C4-2B (cell line): ENCODE data around the gene S100Z.

Experiments used
- ZFX ChIP-seq: fragments of 450-650 bp; IDR thresholded peaks from 2 replicates; pipeline ENCODE4 v1.6.1; 2017
- TF ChIP-seq, protein P1 (sequence below): fragments of 450-650 bp; conservative IDR thresholded peaks from 2 replicates; pipeline ENCODE4 v1.5.1; 2017; ENCODE audit warnings: mild to moderate bottlenecking

DNA sequence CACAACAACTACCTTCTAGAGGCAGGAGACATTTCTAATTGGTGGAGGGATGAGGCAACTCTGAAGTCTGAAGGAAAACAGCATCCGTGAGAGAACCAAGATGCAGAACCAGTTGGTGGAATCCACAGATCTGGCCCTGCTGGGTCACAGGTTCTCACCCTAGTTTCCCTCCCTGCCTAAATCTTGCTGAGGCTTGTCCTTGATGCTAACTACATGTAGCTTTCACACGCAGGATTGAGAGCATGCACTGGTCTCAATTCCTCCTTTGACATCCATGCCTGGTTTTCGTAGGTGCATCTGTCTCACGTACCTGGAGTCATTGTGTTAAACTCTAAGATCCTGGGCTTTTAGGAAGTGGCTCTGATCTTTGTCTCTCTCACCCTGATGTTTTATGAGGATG is 40.7 kb upstream of the S100Z start:
- TF ChIP-seq, protein P1, sequence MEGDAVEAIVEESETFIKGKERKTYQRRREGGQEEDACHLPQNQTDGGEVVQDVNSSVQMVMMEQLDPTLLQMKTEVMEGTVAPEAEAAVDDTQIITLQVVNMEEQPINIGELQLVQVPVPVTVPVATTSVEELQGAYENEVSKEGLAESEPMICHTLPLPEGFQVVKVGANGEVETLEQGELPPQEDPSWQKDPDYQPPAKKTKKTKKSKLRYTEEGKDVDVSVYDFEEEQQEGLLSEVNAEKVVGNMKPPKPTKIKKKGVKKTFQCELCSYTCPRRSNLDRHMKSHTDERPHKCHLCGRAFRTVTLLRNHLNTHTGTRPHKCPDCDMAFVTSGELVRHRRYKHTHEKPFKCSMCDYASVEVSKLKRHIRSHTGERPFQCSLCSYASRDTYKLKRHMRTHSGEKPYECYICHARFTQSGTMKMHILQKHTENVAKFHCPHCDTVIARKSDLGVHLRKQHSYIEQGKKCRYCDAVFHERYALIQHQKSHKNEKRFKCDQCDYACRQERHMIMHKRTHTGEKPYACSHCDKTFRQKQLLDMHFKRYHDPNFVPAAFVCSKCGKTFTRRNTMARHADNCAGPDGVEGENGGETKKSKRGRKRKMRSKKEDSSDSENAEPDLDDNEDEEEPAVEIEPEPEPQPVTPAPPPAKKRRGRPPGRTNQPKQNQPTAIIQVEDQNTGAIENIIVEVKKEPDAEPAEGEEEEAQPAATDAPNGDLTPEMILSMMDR: no peak
- no peak for TF ChIP-seq ZFX
